Nephron (organoid): ENCODE data around the gene NR2E1.
A peak's percentile ranks its signal among the peaks of the same experiment; 100 is the strongest.

ENCODE experiments used
- H3K27ac Mint-ChIP-seq, 3 experiments: 2 replicates each; pipeline ENCODE4 v1.8.0; 2020; ENCODE audit warnings: mixed read lengths in 3 of 3, mild to moderate bottlenecking in 2 of 3, moderate library complexity in 1 of 3
- H3K27me3 Mint-ChIP-seq: 2 replicates; pipeline ENCODE4 v1.8.0; 2021; ENCODE audit warnings: low read depth, mild to moderate bottlenecking, moderate library complexity, mixed read lengths
- H3K36me3 Mint-ChIP-seq: 2 replicates; pipeline ENCODE4 v1.8.0; 2020; ENCODE audit warnings: low read depth, mixed read lengths
- H3K4me1 Mint-ChIP-seq: 2 replicates; pipeline ENCODE4 v1.8.0; 2020; ENCODE audit warnings: mixed read lengths
- H3K4me3 Mint-ChIP-seq, 3 experiments: 2 replicates each; pipeline ENCODE4 v1.8.0; 2020; ENCODE audit warnings: mild to moderate bottlenecking in 3 of 3, mixed read lengths in 3 of 3, moderate library complexity in 2 of 3
- H3K9me3 Mint-ChIP-seq: 2 replicates; pipeline ENCODE4 v1.8.0; 2020; ENCODE audit warnings: mixed read lengths
- TF ChIP-seq, protein P1 (sequence below), 3 experiments: fragments of 200-600 bp; sonication (generic); IDR thresholded peaks; one replicate each; pipeline ENCODE4 v1.5.0; 2021; ENCODE audit warnings: antibody characterized with exemption in 3 of 3; ENCODE audit not compliant: unreplicated experiment in 3 of 3

Gene NR2E1

GRCh38 chr6:108171291-108171917 lies 5.6 kb downstream of the NR2E1 start:
- TF ChIP-seq, protein P1, sequence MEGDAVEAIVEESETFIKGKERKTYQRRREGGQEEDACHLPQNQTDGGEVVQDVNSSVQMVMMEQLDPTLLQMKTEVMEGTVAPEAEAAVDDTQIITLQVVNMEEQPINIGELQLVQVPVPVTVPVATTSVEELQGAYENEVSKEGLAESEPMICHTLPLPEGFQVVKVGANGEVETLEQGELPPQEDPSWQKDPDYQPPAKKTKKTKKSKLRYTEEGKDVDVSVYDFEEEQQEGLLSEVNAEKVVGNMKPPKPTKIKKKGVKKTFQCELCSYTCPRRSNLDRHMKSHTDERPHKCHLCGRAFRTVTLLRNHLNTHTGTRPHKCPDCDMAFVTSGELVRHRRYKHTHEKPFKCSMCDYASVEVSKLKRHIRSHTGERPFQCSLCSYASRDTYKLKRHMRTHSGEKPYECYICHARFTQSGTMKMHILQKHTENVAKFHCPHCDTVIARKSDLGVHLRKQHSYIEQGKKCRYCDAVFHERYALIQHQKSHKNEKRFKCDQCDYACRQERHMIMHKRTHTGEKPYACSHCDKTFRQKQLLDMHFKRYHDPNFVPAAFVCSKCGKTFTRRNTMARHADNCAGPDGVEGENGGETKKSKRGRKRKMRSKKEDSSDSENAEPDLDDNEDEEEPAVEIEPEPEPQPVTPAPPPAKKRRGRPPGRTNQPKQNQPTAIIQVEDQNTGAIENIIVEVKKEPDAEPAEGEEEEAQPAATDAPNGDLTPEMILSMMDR (IDR thresholded peaks at IDR 0.05; ENCODE audit: unreplicated experiment in 3 of 3): no peak
- Mint-ChIP-seq H3K27me3 (peaks cover 100% of the 10 kb centered on the region), H3K36me3 (no peaks in the 10 kb centered on the region)

DNA sequence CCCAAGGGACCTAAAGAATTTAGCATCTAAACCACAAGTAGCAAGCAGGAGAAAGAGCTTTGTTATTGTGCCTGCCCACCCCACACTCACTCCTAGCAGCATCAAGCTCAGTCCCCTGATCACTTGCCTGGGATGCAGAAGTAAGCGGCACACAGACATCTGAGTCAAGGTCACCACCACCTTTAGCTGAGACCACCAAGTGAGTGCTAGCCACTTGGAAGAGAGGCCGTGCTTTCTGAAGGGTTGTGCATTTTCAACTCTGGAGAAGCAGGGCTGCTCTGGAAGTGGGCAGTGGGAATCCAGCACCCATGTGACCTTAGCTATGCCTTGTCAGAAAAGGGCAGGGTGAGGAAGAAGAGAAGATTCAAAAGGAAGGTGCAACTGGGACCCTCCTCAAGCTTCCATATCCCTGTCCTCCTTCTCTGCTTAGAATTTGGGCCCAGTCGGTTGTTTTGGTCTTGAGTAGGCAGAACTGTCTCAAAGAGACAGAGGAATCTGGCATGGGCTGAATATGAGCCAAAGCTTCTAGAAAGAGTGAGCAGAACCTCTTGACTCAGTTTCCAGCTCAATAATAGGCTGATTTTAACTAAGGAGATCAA lies 6.2 kb downstream of the NR2E1 start:
- TF ChIP-seq, protein P1 (IDR thresholded peaks at IDR 0.05; ENCODE audit: unreplicated experiment in 3 of 3): no peak
- peaks cover 17% of the 10 kb centered on the region for H3K4me1 Mint-ChIP-seq
- H3K27me3 Mint-ChIP-seq: peaks cover 100% of the 10 kb centered on the region
- H3K36me3 Mint-ChIP-seq: no peaks in the 10 kb centered on the region
- peaks cover 7% of the 10 kb centered on the region for H3K9me3 Mint-ChIP-seq
- H3K4me3 Mint-ChIP-seq: no peak overlapping the region
- H3K27ac Mint-ChIP-seq: no peak overlapping the region

More at GRCh38 chr6:108171291-108171917, 5.6 kb downstream of the NR2E1 start:
- Mint-ChIP-seq H3K4me3 (no peak overlapping the region), H3K9me3 (peaks cover 7% of the 10 kb centered on the region), H3K27ac (no peak overlapping the region), H3K4me1 (peaks cover 20% of the 10 kb centered on the region)

GRCh38 chr6:108174371-108175175 lies 8.8 kb downstream of the NR2E1 start:
- H3K27me3 Mint-ChIP-seq: peaks cover 100% of the 10 kb centered on the region
- no peaks in the 10 kb centered on the region for H3K36me3 Mint-ChIP-seq
- TF ChIP-seq, protein P1 (IDR thresholded peaks at IDR 0.05; ENCODE audit: unreplicated experiment in 3 of 3): no peak
- no peak overlapping the region for H3K27ac Mint-ChIP-seq
- peaks cover 7% of the 10 kb centered on the region for H3K9me3 Mint-ChIP-seq
- peaks cover 5% of the 10 kb centered on the region for H3K4me1 Mint-ChIP-seq
- H3K4me3 Mint-ChIP-seq: peak overlapping the region in 1 of 3 experiments; percentile 36

GRCh38 chr6:108175176-108175591 lies 9.4 kb downstream of the NR2E1 start:
- Mint-ChIP-seq H3K4me1 (peaks cover 5% of the 10 kb centered on the region), H3K9me3 (peaks cover 7% of the 10 kb centered on the region), H3K27me3 (peaks cover 100% of the 10 kb centered on the region), H3K4me3 (peak overlapping the region in 2 of 3 experiments; percentile 36 to 38), H3K36me3 (no peaks in the 10 kb centered on the region), H3K27ac (no peak overlapping the region)
- TF ChIP-seq, protein P1 (IDR thresholded peaks at IDR 0.05; ENCODE audit: unreplicated experiment in 3 of 3): no peak

DNA sequence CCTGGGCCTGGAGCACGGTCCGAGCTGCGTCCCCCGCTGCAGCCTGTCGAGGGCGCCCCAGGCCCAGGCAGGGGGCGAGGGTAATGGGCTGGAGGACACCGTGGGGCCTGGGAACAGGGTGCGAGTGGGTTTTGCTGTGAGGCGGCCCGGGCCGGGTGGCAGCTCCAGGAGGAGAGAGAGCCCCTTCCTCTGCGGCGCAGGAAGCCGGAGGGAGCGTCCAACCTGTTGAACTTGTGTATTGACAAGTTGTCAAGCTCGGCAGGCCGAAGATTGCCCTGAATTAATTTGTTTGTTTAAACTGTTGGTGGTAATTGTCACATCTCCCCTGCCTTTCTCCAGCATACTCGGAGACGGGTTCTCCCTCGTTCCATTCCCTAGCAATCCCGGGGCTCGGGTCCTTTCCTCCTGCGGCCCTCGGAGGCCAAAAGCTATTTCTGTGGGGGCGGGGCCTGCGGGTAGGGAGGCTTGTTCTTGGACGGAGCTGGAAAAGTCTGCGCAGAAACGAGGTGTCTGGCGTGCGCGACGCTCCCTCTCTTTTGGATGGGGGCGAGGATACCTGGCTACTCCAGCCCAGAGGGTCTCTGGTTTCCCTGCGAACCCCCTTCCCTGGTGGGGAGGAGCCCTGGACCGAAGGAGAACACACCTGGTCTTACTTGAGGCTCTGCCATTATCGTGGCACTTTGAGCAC lies 9.9 kb downstream of the NR2E1 start:
- H3K27ac Mint-ChIP-seq: no peak overlapping the region
- H3K36me3 Mint-ChIP-seq: no peaks in the 10 kb centered on the region
- peaks cover 100% of the 10 kb centered on the region for H3K27me3 Mint-ChIP-seq
- peak overlapping the region; percentile 52 to 70 (median 63) for H3K4me3 Mint-ChIP-seq
- H3K4me1 Mint-ChIP-seq: peaks cover 5% of the 10 kb centered on the region
- H3K9me3 Mint-ChIP-seq: peaks cover 7% of the 10 kb centered on the region
- TF ChIP-seq, protein P1 (IDR thresholded peaks at IDR 0.05; ENCODE audit: unreplicated experiment in 3 of 3): no peak
